NCI-H128 (cell line): ENCODE measurements around the gene C20orf204.

Experiments
- DNase-seq: peaks from one replicate; lab custom pipeline; 2025; ENCODE audit not compliant: unreplicated experiment; lab: John Stamatoyannopoulos, UW

C20orf204 gene

GRCh38 chr20:64041040-64041780 lies 5.2 kb downstream of the C20orf204 start:
- no peak for DNase-seq

DNA sequence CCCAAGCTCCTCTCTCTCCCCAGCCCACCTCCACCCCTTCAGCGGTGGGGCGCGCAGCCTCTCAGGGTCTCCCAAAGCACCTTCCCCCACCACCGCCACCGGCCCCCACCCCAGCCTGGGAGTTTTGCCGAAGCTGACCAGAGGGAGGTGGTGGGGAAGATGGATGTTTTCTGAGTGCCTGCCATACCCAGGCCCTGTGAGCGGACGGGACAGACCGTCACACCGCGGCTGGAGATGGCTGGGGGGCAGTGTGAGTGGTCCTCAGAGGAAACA lies 5.7 kb downstream of the C20orf204 start:
- DNase-seq = no peak

- no peak for DNase-seq
These were observed 6.2 kb downstream of the C20orf204 start for GRCh38 chr20:64042054-64042781.

DNA sequence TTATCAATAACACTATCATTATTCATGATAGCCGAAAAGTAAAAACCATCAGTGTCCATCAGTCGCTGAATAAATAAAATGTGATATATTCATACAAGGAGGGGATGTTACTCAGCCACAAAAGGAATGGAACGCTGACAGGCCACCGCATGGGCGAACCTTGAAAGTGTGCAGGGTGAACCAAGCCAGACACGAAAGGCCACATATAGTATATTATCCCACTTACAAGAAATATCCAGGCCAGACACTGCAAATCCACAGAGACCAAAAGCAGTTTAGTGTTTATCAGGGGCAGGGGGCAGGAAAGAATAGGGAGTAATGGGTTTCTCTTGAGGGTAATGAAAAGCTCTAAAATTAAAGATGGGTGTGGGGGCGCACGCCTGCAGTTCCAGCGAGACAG lies 7.8 kb downstream of the C20orf204 start:
- no peak for DNase-seq

DNA sequence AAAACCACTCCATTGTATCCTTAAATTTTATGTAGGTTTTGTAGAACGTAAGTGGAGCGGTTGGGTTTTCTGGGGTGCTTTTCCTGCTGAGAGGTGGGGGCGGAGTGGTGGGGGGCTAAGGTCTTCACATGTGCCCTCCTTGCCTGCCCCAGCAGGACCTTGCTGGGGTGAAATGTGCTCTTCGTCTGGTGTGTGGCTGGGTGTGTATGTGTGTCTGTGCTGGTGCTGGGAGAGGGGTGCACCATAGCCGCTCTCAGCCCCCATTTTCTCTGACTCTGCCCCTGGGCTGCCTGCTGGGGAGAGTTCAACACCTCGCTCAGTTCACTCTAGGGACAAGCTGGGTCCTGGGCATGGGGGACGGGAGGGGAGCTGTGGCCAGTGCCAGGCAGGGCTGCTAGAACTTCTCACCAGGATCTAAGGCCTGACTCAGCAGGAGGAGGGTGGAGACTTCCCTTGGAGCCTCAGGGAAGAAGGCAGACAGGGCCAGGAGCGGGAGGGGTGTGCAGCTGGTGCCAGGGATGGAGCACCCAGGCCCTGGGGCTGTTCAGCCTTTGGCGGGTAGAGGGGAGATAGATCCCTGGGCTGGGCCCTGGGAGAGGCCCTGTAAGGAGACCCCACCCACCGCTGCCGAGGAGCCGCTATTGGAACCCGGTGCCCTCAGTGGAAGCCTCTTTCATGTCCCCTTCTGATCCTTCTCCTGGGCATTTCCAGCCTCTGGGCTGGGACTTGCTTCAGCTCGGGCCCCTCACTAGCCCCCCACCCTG lies 8.7 kb downstream of the C20orf204 start:
- DNase-seq = no peak

DNA sequence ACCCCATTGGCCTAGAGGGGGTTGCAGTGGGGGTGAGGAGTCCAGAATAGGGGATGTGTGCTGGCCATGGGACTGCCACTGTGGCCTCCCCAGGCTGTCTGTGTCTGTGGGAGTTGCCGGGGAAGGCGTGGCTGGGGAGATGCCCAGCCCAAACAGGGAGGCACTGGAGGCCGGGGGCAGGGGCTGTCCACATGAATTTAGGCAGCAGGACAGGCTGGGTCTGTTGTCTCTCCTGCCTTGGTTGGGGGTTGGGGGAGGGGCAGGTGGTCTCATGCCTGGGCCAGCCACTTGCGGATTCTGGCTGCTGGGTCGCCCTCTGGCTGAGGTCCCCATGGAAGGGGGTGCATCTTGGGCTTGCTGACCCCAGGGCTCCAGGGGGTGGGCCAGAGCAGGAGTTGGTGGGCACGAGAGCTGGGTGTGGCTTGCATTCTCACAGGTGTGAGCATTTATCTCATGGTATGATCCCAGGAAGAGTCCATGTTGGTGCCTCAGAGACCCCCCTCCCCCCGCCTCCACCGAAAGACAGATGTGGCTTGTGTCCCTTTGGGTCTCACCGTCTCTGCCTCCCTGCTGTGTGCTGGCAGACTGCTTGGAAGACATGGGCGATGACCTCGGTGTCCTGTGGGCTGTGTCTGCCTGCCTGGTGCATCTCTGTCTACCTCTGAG lies 9.5 kb downstream of the C20orf204 start:
- DNase-seq = no peak

- no peak for DNase-seq
These were observed 11.0 kb downstream of the C20orf204 start for GRCh38 chr20:64047046-64047389.

- DNase-seq = no peak
These were observed 12.0 kb downstream of the C20orf204 start for GRCh38 chr20:64047968-64048401.

GRCh38 chr20:64048402-64049044 lies 12.5 kb downstream of the C20orf204 start:
- DNase-seq = no peak

DNA sequence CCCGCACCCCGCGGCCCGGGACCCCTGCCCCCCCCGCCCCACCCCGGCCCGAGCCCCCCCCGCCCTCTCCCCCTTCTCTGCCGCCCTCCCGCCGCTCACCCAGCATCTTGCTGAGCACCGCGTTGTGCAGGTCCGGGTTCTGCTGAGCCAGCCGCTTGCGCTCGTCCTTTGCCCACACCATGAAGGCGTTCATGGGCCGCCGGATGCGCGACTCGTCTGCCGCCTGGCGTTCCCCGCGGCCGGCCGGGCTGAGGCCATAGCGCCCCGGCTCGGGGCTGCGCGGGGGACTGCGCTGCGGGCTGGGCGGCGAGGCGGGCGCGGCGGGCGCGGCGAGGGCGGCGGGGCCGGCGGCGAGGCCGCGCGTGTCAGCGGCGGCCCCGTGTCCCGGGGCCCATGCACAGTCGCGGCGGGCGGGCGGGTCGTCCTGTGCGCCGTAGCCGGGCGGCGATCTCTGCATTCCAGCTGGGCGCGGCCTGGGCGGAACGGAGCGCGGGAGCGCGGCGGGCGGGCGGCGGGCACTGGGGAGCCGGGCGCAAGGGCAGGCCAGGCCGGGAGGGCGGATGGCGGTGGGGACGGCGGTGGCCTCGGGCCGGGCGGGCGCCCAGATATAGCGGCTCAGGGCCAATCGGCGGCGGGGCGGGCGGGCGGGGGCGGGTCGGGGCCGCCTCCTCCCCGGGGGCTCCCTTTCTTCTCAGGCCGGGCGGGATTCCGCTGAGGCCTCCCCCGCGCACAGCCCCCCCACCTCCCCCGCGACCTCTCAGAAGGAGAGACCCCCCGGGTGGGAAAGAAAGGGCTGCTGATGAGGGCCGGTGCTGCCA lies 13.3 kb downstream of the C20orf204 start, which contains the start of gene SOX18:
Gene SOX18 (minus strand): TSS at position 580 of the 818 bp plus-strand sequence. CDS start 123 bp downstream, at position 457.
- no peak for DNase-seq

DNA sequence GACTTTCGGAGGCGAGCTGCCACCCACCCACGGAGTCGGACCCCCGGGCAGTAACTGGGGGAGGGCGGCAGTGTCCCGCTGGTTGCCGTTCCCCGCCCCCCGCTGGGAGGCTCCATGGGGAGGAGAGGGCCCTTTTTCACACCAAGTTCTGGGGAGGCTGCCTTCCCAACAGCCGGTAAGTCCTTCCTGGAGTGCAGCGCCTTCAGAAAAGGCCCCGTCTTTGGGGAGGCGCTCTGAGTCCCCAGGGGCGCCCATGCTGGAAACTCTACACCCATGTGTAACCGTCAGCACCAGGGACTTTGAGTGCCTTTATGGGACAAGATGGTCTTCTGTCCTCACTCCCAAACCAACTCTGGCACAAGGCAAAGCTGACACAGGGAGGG lies 13.9 kb downstream of the C20orf204 start:
- DNase-seq = no peak

- DNase-seq = no peak
These were observed 14.5 kb downstream of the C20orf204 start for GRCh38 chr20:64050261-64051032.

GRCh38 chr20:64051033-64051452 lies 15.1 kb downstream of the C20orf204 start:
- DNase-seq = no peak

DNA sequence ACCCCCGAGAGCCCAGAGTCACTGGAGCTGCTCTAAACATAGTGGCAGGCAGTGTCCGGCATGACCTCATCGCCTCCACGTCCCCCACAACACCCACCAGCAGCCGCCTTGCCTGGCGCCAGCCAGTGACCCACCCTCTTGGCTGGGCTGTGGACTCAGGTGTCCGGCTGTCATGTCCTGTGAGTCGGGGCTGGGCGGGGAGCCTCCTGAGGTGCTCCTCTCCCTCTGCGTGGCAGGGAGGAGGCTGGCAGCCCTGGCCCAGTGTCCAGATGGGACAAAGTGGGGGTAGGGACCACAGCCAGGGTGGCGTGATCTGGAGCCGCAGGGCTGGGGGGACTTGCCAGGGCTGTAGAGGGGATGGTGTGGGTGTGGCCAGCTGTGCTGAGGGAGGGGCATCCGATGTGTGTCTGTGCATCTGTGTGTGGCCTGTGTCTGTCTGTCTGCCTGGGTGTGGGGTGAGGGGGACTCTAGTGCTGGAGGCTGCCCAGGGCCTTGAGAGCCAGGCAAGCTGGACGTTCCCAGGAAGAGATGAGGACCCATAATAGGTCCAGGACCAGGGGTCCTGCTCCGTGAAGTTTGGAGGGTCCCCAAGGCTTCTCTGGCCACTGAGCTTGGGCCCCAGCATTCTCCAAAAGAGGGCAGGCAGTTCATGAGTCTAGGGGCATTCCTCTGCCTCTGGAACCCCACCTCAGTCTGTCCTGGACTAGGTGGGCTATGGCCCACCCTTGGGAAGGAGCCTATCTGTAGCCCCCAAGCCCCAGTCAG lies 15.8 kb downstream of the C20orf204 start:
- no peak for DNase-seq

DNA sequence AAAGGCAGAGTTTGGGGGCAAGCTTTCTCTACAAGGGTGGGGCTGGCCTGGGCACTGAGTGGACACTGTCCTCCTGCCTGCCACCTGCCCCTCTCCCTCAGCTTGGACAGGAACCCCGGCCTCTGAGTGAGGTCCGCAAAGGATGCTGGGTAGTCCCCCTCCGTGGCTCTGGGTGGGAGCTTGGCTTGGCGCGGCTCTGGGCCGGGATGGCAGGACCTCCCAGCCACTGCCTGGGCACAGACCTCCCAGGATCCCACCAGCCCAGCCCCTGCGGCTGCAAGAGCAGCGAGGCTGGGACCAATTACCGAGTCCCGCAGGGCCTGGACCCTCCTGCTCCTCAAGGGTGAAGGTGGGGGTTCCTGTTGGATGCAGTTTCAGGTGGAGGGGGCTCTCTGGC lies 16.3 kb downstream of the C20orf204 start:
- no peak for DNase-seq

DNA sequence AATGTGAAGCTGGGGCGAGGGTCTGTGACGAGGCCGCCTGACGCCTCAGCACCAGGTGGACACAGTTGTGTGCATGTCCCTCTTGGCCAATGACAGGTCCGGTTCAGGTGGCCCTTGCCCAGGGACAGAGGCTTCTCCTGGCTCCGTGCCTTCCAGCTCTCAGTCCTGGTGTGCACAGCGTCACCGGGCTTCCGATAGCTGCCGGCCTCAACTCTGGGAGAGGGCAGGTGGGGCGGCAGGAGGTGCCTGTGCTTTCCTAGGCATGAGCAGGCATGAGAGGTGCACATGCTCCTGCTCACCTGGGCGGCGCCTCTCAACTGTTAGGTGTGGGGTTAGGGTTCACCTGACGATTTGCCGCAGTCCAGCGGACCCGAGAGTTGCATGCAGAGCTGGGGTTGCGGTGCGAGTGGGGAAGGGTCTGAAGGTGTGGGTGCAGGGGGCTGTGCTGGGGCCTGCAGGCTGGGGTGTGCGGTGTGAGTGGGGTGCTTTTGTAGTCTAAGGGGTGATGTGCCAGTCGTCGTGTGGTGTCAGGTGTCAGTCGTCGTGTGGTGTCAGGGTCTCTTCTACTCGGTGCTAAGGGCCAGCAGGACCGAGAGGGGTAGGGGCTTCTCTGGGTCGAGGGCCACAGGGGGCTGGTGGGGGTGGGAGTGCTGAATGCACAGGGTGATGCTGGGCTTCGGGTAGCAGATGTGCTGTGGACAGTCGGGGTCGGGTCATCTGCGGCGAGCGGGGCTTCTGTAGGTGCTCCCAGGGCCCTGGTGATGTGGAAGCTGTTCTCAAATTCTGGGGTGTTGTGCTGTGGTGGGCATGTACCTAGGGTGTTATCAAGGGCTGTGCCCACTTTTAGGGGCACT lies 17.2 kb downstream of the C20orf204 start:
- no peak for DNase-seq

DNA sequence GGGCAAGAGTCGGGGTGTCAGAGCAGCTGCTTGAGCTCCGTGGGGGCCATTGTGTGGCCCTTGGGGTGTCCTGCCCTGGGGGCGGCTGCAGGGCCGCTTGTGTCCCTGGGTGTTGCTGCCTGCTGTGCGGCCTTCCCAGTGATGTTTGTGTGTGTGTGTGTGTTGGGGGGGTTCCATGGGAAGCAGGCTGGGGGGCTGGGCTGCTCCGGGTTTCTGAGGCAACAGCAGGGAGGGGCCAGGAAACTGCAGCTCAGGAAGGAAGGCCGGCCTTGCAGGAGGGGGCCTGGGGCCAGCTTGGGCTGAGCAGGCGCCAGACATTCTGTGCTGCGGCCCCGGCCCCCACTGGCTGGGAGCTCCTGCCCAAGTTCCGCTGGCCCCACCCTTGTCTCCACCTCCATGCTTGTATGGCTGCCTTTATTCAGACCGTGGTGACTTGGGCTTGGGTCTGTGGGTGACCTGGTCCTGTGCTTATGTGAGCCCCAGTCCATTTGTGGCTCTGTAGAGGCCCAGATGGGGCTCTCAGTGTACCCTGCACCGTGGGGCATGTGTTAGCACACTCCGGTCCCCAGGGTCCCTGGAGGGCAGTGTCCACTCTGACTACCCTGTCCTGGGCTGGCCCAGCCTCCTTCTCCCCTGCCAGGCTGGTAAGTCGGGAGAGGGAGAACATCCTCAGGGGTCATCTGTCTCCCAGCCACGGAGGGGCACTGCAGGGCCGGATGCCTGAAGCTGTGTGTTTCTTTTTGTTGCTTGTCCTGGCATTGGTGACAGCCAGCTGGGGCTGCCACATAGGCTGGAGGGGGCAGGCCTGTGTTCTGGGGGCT lies 18.1 kb downstream of the C20orf204 start:
- DNase-seq = no peak
